HG02571 (cell line): Measurements from ENCODE around the gene FSTL5.
"Not testable (repeated sequence)": the region's sequence is repeated elsewhere in the genome, so short reads cannot be mapped to it uniquely, and the experiment has no call there.

ENCODE experiments used
- ATAC-seq: cut with Tn5 transposase; IDR thresholded peaks from one replicate; pipeline ENCODE4 v1.9.1; 2021; ENCODE audit warnings: mild to moderate bottlenecking, moderate library complexity; ENCODE audit not compliant: unreplicated experiment

FSTL5 gene

DNA sequence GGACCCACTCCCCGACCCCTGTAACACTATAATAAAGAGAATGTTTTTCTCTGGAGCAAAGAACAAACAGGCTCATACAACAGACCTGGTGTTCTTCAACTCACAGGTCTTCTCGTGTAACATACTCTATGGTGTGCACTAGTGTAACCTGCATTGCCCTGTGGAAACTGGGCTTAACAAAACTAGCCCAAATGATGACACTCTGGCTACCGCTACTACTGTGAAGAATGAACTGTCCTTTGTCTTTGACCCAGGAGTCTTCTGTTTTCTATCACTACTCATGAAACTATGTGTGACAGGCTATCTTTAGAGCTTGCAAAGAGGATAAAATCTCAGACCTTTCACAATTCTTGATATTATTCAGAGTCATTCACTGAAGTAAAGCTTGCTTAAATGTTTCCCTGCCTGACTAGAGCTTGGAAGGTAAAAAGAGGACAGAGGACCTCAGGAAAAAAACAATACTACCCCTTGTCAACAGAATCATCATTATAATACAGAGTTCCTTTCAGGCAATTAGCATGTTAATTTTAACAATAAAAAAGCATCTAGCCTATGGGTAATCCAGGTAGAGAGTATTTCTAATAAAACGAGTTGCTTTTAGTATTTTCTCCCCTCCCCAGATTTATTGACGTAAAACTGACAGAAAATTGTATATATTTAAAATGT is 59.2 kb downstream of the FSTL5 start:
- no peak for ATAC-seq

DNA sequence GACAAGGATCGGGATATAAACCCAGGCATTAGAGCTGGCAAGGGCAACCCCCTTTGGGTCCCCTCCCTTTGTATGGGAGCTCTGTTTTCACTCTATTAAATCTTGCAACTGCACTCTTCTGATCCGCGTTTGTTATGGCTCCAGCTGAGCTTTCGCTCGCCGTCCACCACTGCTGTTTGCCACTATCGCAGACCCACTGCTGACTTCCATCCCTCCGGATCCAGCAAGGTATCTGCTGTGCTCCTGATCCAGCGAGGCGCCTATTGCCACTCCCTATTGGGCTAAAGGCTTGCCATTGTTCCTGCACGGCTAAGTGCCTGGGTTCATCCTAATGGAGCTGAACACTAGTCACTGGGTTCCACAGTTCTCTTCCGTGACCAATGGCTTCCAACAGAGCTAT is 59.9 kb downstream of the FSTL5 start:
- not testable (repeated sequence) for ATAC-seq

DNA sequence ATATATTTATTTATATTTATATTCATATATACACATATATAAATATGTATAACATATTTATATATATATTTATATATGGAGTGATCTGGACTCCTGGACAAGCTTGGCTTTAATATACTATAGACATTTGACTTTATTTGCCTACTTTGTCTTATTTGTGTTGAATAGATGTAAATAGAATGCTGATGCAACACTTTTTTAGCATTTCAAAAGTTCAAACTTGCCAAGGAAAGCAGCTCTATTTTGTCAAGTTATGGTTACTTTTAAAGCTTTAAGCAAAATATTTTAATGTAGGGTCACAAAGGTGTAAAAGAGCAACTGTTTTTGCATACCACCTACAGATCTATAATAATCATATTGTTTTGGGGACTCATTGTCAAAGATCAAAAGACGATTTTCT is 61.1 kb downstream of the FSTL5 start:
- ATAC-seq: no peak

DNA sequence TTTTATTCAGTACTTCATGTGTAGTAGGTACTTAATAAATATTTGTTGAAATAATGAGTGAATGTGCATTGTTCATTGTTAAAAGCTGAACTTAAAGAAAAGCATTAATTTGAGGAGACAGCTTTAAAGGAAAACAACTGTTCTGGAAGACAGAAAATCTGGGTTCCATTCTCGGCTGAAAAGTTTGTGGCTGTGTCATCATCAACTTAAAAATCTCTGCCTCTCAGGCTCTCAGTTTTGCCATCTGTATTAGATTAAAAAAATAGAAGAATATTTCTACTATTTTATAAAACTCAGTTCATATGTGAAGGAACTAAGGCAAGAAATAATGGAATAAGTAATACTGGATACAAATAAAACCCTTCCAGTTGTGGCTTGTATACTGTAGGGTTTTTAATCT is 62.5 kb downstream of the FSTL5 start:
- ATAC-seq: no peak

DNA sequence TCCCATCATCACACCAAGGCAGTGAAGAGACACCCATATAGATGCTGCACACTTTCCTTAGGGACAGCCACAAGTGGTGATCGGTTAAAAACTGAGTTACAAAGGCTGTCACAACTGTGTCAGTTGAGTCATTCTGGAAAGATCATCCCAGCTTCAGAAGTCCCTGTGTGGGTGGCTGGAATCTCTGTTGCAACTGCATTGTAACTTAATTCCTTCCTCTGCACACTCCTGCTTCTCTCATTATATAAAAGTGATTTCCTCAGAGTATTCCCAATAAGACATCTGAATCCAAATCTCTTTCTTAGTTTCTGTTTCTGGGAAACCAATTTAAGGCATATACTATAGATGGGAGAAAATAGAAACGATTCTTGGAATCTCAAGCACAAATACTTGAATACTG is 88.1 kb downstream of the FSTL5 start:
- ATAC-seq: no peak

DNA sequence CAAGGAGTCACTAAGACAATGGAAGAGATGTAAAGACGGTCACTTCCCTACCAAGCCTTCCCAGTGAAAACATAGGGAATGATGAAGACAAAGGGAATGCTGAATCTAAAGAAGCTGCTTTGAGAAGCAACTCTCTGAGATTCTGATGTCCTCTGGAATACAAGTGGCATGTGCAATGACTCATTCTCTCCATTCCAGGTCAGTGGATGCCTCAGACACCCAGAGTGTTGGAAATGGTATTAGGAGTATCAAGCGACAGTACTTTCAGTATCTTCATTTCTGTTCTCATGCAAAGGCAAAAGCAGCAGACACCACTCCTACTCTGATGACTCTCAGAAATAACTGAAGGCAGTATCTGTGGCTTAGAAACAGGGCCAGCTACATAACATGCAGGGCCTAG is 102.6 kb downstream of the FSTL5 start:
- ATAC-seq: no peak

DNA sequence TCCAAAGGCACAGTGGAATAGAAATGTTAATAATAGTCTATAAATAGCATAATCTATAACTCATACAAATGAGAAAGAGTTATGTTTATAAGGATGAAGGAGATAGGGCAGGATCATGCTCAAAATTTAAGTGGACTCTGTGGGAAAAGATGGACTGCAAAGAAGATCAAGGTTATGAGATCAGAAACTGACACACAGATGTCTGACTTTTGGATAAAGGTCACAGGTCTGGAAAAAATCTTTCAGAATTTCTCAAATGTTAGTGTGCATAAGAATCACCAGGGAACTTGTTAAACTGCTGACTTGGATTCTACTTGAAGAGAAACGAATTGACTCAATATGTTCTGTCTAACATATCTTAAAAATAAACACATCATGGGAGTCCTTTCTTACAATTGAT is 104.1 kb downstream of the FSTL5 start:
- no peak for ATAC-seq

DNA sequence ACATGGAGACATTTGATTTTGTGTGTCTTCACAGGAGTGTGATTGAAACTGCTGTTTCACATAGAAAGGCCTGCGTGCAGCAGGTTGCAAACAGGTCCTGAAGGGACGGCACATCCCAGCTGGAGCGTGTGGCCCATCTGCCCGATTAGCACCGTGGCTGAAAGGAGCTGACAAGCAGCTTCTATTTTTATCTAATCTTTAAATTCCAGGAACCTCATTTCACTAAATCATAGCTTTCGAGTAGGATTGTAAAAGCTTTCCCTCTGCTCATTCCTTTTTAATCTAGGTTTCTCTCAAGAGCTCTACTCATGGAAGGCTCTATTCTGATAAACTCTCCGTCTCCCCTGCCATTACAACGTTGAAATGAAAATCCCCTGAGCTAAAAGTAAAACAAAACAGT is 106.8 kb downstream of the FSTL5 start:
- no peak for ATAC-seq

DNA sequence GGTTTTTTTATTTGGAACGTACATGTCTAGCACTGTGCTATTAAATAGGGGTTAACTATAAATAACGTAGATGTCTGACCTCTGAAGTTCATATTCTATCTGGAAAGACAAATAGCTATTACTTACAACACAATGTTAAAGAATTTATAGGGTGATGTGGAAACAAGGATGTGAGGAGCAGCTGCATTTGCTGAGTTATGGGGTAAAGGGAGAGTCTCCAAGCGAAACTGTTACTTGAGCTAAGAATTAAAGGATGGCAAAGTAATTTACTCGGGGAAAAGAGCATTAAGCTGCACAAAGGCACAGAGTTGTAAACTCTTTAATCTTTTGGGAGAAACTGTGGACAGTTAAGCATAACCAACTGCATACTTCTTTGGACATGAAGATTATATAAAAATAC is 117.7 kb downstream of the FSTL5 start:
- ATAC-seq: no peak

DNA sequence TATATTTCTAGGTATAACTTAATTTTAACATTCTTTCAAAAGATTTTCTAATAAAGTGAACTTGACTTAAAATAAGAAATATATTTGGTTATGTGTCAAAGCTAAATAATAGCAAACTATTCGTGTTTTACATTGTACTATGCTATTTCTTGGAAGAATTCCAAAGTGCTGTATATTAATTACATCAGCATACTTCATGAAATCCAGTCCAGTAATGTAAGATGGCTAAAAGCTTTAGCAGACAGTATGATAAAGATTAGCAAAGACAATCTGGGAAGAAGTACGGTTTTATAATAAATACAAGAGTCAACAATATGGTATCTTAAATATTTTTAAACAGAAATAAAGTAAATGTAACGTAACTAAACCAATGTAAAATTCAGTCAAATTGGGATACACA is 125.7 kb downstream of the FSTL5 start:
- ATAC-seq: no peak

DNA sequence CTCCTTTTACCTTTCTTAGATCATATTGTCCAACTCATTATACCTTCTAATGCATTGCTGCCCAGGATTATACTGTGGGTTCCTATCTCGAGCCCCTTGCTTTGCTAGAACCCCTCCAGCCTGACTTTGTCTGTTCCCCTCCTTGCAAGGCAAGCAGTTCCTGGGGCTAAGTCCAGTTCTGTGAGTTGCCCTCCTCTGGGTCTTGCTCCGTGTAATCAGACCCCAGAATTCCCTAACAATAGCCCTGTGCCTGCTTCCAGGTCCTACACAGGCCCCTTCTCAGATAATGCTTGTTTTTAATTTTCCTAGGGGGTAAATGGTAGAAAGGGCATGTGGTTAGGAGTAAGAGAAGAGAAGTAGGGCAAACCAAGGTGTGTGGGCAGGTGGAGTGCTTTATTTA is 145.9 kb downstream of the FSTL5 start:
- no peak for ATAC-seq

DNA sequence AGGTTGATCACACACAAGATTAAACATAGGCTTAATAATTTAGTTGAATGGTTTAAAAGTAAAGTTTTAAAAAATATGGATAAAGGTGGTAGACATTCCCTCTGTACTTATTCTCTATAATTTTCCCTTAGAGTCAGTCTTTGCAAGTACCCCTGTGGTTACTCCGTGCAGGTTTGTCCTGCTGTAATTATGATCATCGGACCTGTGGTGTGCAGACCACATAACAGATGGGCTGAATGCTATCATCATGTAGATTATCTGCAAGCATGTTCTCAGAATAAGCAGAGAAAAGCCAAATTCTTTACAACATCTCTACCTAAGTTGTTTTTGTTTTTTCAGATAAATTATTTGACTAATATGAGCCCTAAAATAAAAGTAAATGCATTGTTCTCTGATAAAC is 146.8 kb downstream of the FSTL5 start:
- no peak for ATAC-seq

DNA sequence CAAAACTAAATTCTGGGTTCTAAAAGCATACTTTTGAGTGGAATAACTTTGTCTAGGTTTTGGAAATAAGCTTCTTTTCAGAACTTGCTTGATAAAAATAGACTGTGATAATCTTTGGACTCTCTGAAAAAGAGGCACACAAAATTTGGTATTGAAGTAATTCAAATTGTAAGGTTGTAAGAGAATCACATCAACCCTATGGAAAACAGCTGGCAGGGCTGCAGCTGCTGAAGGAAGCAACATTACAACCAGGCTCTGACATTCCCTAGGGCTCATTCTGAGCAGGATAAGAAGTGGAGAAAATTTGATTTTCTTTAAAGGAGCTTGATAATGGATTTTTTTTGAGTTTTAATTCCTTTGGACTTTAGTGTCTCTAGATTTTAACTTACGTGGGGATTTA is 147.6 kb downstream of the FSTL5 start:
- no peak for ATAC-seq

DNA sequence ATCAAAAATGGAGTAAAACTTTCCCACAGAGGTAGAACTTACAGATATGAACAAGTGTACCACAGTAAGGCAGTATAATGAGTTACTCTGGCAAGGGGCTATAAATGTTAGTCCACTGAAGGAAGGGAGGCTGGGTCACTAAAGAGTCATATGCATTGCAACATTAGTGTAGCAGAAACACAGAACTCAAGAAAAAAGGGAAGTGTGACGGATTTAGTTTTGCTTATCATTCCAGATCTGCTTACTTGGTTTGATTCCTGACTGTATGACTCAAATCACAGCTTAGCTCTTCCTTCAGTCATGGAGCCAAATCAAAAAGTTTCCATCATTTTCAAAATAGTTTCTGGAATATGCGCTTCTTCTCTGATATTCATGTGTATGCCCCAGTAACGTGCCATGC is 148.7 kb downstream of the FSTL5 start:
- ATAC-seq: no peak

DNA sequence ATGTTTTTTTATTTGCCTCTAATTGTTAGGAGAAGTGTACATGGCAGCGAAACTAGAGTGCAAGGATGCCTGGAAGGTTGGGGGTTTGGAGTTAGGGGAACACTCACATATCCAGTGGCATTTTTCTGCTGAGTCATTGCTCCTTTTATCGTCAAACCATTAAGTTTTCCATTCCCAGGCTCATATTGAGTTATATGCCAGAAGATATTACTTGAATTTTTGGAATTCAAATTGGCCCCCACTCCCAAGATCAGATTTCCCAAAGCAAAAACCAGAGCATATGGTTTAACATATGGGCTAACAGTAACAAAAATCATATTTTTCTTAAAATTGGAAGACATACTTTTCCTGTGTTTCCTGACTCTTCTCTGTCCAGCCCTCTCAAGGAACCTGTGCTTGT is 152.7 kb downstream of the FSTL5 start:
- ATAC-seq: no peak

DNA sequence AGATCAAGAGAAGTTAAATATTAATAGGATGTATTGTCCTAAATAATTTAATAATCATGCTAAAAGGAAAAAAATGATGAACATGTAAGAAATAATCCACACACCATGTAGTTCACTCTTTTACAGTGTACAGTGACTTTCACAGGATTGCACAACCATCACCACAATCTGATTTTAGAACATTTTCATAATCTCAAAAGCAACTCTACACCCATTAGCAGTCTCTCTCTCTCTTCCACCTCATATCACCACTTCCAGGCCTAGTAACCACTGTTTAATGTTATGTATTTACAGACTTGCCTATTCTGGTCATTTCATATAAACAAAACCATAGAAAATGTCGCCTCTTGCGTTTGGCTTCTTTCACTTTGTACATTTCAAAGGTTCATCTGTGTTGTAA is 153.4 kb downstream of the FSTL5 start:
- ATAC-seq: no peak

DNA sequence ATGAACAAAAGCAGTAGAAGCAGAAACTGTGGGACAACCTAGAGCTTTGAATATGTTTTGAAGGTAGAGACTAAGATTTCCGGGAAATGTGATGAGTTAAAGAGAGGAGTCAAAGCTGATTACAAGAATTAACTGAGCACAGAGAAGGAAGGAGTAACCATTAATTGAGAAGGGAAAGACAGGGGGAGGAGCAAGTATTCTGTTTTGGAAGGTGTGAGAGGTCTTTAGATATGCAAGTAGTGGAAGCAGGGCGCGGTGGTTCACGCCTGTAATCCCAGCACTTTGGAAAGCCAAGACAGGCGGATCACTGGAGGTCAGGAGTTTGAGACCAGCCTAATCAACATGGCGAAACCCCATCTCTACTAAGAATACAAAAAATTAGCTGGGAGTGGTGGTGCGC is 171.5 kb downstream of the FSTL5 start:
- ATAC-seq: no peak

DNA sequence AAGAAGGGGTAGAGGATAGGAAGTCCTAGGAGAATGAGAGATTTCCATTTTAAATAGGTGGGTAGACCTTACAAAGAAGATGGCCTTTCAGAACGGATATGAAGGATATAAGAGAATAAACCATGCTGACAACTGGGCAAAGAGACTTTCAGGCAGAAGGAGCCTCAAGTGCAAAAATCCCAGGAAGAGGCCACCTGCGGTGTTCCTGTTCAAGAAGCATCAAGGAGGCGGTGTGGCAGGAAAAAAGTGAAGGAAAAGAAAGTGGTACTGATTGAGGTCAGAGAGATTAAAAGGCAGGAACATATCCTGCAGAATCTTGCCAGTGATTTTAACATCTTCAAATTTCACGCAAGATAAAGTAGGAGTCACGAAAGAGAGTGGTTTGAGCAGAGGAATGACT is 172.0 kb downstream of the FSTL5 start:
- ATAC-seq: no peak

DNA sequence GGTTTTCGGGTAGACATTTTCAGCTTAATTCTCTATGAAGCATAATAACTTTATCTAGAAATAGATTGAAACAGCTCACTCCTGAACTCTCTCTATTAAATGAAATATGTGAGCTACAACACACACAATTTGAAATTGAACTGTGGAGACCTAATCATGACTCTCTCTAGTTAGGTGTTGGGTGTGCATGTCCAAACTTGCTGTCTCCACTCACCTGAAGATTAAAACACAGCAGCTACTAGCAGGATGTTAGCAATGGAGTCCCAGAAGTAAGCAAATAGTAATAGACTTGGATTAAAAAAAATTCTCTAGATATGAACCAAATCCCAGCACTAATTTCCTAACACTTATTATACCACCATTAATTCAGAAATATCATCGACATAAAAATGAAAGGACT is 173.1 kb downstream of the FSTL5 start:
- no peak for ATAC-seq

DNA sequence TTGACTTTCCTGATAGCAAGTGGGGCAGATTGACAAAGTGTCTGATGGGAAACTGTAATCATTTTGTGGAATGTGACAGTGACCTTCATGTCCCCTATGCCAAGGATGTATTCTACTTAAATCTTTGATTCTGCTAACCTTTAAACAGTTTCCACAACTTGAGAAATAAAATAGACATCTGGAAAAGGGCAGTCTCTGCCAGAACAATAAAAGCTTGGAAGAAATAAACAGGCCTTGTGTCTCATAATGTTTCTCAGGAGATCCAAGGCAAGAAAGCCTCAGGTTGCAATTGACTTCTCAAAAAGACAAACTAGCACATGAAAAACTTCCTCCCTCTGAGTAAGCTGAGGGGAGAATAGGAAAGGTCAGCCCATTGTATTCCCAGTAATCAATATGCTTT is 174.9 kb downstream of the FSTL5 start:
- ATAC-seq: no peak

DNA sequence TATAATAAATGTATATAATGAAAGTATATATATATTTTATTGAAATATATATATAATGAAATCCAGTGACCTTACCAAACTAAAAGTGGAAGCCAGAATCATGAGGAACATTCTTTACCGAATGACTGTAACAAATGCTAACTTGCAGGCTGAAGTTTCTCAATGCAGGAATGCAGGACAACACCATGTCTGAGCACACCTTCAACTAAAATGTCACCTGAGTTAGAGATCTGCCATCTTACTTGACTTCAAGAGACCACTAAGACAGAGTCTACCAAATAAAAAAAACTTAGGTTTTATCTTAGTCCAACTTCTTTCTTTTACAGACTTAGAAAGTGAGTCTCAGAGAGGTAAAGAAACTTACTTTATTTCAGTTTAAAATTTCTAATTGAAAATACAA is 176.2 kb downstream of the FSTL5 start:
- no peak for ATAC-seq

DNA sequence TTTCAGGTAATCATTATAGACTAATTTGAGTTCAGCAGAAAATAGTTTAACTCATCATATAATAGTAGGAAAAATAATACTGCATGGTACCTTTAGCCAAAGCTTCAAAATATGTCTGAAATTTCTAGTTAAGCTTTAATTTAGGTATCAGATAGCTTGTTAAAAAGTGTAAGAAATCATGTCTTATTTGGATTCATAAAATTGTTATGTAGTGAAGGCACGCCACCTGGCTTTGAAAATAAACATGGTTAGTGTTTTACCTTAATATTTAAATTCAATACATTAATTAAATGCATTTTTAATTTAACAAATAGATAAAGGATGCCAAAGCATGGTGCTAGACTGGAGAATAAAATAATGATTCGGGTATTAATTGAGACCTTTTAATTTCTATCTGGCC is 211.4 kb downstream of the FSTL5 start:
- no peak for ATAC-seq

DNA sequence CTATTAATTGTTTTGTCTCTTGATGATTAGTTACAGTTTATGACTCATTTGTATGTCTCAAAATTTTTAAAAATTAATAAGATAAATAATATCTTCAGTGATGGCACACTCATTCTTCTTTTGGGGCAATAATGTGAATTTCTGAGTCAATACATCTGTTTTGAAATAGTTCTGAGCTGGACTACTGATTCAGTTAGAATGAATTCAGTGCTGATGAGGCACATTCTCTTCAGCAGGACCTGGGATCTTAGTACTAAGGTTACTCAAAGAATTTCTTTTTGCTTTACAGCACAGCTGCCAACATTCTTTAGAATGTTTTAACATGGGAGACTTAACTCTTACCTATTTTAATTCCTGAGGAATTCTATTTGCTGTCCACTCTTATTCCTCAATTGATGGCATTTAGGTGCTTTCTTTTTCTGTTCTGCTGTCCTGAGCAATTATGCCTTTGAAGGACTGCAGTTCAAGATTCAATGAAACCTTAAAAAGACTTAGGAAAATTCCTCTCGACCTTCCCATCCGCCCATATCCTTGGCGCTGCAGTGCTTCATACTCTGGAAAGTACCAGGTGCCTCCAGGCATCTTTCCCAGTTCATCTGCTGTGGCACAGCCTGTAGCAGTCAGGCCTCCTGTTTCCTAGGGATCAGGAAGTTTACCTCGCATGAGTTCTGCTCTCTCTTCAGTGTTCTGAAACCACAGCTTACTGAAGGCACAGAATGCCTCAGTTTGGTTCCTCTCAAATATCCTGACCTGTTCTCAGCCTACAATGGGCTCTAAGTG is 213.7 kb downstream of the FSTL5 start:
- ATAC-seq: no peak
